GM23338 (cell line): ENCODE results near the gene AXIN2. TPM values are rescaled to one million over a fixed set of nuclear protein-coding genes. Genes with fewer than 3 reads are reported as not detected.

ENCODE experiments used
- ATAC-seq: fragments of 200-7000 bp; cut with Tn5 transposase; 3 replicates; pipeline ENCODE4 v1.9.1; 2020
- DNase-seq: peaks from one replicate; pipeline ENCODE4 v3.0.0-alpha.2; 2015; ENCODE audit warnings: low spot score
- H2AFZ ChIP-seq: fragments of 200-600 bp; sonication (generic); 2 replicates; pipeline ENCODE4 v1.8.0; 2016; ENCODE audit warnings: antibody characterized with exemption, mild to moderate bottlenecking, moderate library complexity
- H3F3A ChIP-seq: fragments of 200-600 bp; sonication (generic); replicated peaks from 2 replicates; pipeline ENCODE4 v1.8.0; 2017; ENCODE audit warnings: antibody characterized with exemption, mixed run types, low read depth
- H3K27ac ChIP-seq: fragments of 200-600 bp; sonication (generic); 2 replicates; pipeline ENCODE4 v1.6.1; 2016; ENCODE audit warnings: low read depth
- H3K27me3 ChIP-seq: fragments of 200-600 bp; sonication (generic); 2 replicates; pipeline ENCODE4 v1.8.0; 2016; ENCODE audit warnings: mild to moderate bottlenecking, mixed run types, moderate library complexity; ENCODE audit not compliant: insufficient read depth
- H3K36me3 ChIP-seq: fragments of 200-600 bp; sonication (generic); 2 replicates; pipeline ENCODE4 v1.8.0; 2016; ENCODE audit warnings: mild to moderate bottlenecking; ENCODE audit not compliant: insufficient read depth
- H3K4me1 ChIP-seq: fragments of 200-600 bp; sonication (generic); 2 replicates; pipeline ENCODE4 v1.8.0; 2016; ENCODE audit warnings: mild to moderate bottlenecking, moderate library complexity; ENCODE audit not compliant: insufficient read depth
- H3K4me2 ChIP-seq: fragments of 200-600 bp; sonication (generic); 2 replicates; pipeline ENCODE4 v1.7.1; 2017; ENCODE audit warnings: mixed run types
- H3K4me3 ChIP-seq: fragments of 200-600 bp; sonication (generic); 2 replicates; pipeline ENCODE4 v1.6.1; 2016; ENCODE audit warnings: mixed run types
- H3K79me2 ChIP-seq: fragments of 200-600 bp; sonication (generic); replicated peaks from 2 replicates; pipeline ENCODE4 v1.8.0; 2017; ENCODE audit warnings: mild to moderate bottlenecking; ENCODE audit not compliant: insufficient read depth
- H3K9me2 ChIP-seq: fragments of 200-600 bp; sonication (generic); 2 replicates; pipeline ENCODE4 v1.8.0; 2017; ENCODE audit not compliant: insufficient read depth
- H4K20me1 ChIP-seq: fragments of 200-600 bp; sonication (generic); replicated peaks from 2 replicates; pipeline ENCODE4 v1.8.0; 2017; ENCODE audit warnings: mild to moderate bottlenecking; ENCODE audit not compliant: insufficient read depth
- H3K27ac Mint-ChIP-seq: 2 replicates; pipeline ENCODE4 v1.8.0; 2020; ENCODE audit warnings: inconsistent platforms, mild to moderate bottlenecking, moderate library complexity, mixed read lengths
- H3K27me3 Mint-ChIP-seq: 3 replicates; pipeline ENCODE4 v1.8.0; 2022; ENCODE audit warnings: low read depth, mild to moderate bottlenecking, moderate library complexity, mixed read lengths, inconsistent platforms; ENCODE audit not compliant: insufficient read depth, poor library complexity
- H3K36me3 Mint-ChIP-seq: 3 replicates; pipeline ENCODE4 v1.8.0; 2021; ENCODE audit warnings: low read depth, mild to moderate bottlenecking, inconsistent platforms, moderate library complexity, mixed read lengths
- H3K4me1 Mint-ChIP-seq: 3 replicates; pipeline ENCODE4 v1.8.0; 2020; ENCODE audit warnings: mild to moderate bottlenecking, inconsistent platforms, mixed read lengths
- H3K4me3 Mint-ChIP-seq: 3 replicates; pipeline ENCODE4 v1.8.0; 2021; ENCODE audit warnings: moderate library complexity, mild to moderate bottlenecking, inconsistent platforms, mixed read lengths
- H3K9me3 Mint-ChIP-seq: 3 replicates; pipeline ENCODE4 v1.8.0; 2020; ENCODE audit warnings: moderate library complexity, mild to moderate bottlenecking, inconsistent platforms, mixed read lengths
- CREB1 ChIP-seq: fragments of 250-450 bp; sonication (Bioruptor Pico); IDR thresholded peaks from 2 replicates; pipeline ENCODE4 v1.5.0; 2020; ENCODE audit warnings: low read depth, mild to moderate bottlenecking, moderate library complexity
- CTCF ChIP-seq, 2 experiments: fragments of 200-600 bp in 1 of 2; sonication (generic) in 1 of 2; conservative IDR thresholded peaks; 2 replicates each; pipeline versions ENCODE4 v1.5.1 to v1.6.1; 2016 to 2017; ENCODE audit warnings: antibody characterized with exemption in 2 of 2, low read depth in 2 of 2, mild to moderate bottlenecking in 2 of 2, moderate library complexity in 1 of 2
- ETS1 ChIP-seq: IDR thresholded peaks from 2 replicates; pipeline ENCODE4 v1.6.1; 2016; ENCODE audit warnings: antibody characterized with exemption
- EZH2 ChIP-seq: fragments of 200-600 bp; sonication (generic); IDR thresholded peaks from one replicate; pipeline ENCODE4 v1.8.0; 2017; ENCODE audit warnings: antibody characterized with exemption, mild to moderate bottlenecking, low read depth; ENCODE audit not compliant: unreplicated experiment
- EZH2phosphoT487 ChIP-seq: fragments of 200-600 bp; sonication (generic); IDR thresholded peaks from one replicate; pipeline ENCODE4 v1.8.1; 2018; ENCODE audit warnings: antibody characterized with exemption; ENCODE audit not compliant: unreplicated experiment
- JUNB ChIP-seq: IDR thresholded peaks from one replicate; pipeline ENCODE4 v1.6.1; 2016; ENCODE audit warnings: antibody characterized with exemption; ENCODE audit not compliant: unreplicated experiment
- NANOG ChIP-seq: IDR thresholded peaks from 2 replicates; pipeline ENCODE4 v1.6.1; 2016; ENCODE audit warnings: antibody characterized with exemption, borderline replicate concordance
- POLR2AphosphoS5 ChIP-seq: IDR thresholded peaks from 2 replicates; pipeline ENCODE4 v1.6.1; 2016; ENCODE audit warnings: antibody characterized with exemption, low read depth
- REST ChIP-seq: IDR thresholded peaks from one replicate; pipeline ENCODE4 v1.6.1; 2018; ENCODE audit warnings: antibody characterized with exemption; ENCODE audit not compliant: unreplicated experiment
- STAT1 ChIP-seq: IDR thresholded peaks from one replicate; pipeline ENCODE4 v1.6.1; 2016; ENCODE audit warnings: antibody characterized with exemption; ENCODE audit not compliant: unreplicated experiment
- ZNF114 ChIP-seq: fragments of 250-450 bp; sonication (Bioruptor Pico); IDR thresholded peaks from 2 replicates; pipeline ENCODE4 v1.5.0; 2020; ENCODE audit warnings: mild to moderate bottlenecking, moderate library complexity
- ZNF331 ChIP-seq: fragments of 250-450 bp; sonication (Bioruptor Pico); IDR thresholded peaks from 2 replicates; pipeline ENCODE4 v1.5.0; 2020; ENCODE audit warnings: low read depth, mild to moderate bottlenecking, moderate library complexity
- ZNF462 ChIP-seq: fragments of 250-450 bp; sonication (Bioruptor Pico); IDR thresholded peaks from 2 replicates; pipeline ENCODE4 v1.5.0; 2020; ENCODE audit warnings: mild to moderate bottlenecking, moderate library complexity
- polyA plus RNA-seq: library from polyadenylated mRNA; unstranded; fragments of >200 nt; fragmentation: Nextera tagmentation; extraction: Ambion mirVana; gene quantifications from 2 replicates; pipeline ENCODE4 v1.2.1, GENCODE V29; 2016
- total RNA-seq: library from RNA; depleted of rRNA; stranded (reverse); fragments of >200 nt; shearing (Covaris generic); gene quantifications from 2 replicates; pipeline ENCODE4 v1.2.3, GENCODE V29; 2014

Gene AXIN2
- total and polyA plus RNA-seq, 2 experiments from 2014 or later: 8.0 to 32.7 TPM

- H3K4me3 ChIP-seq: no peak overlapping the region
These were observed 37.3 kb upstream of the AXIN2 start for GRCh38 chr17:65598746-65599145.

More at GRCh38 chr17:65598746-65599145, 37.3 kb upstream of the AXIN2 start:
- peaks cover 2% of the 10 kb centered on the region for H3K27me3 Mint-ChIP-seq
- Histone ChIP-seq H3K27ac (no peak overlapping the region), H3K27me3 (no peaks in the 10 kb centered on the region), H3K9me2 (no peaks in the 10 kb centered on the region), H2AFZ (no peak overlapping the region), H4K20me1 (no peaks in the 10 kb centered on the region), H3K4me1 (peaks cover 17% of the 10 kb centered on the region; the same call in 1 of the 2 replicates), H3K79me2 (no peaks in the 10 kb centered on the region), H3K36me3 (no peaks in the 10 kb centered on the region; the same call in 1 of the 2 replicates), H3F3A (no peaks in the 10 kb centered on the region), H3K4me2 (no peak overlapping the region)
- H3K4me3 Mint-ChIP-seq: no peak overlapping the region
- no peak for DNase-seq
- no peak overlapping the region for H3K27ac Mint-ChIP-seq
- H3K9me3 Mint-ChIP-seq: no peaks in the 10 kb centered on the region
- H3K36me3 Mint-ChIP-seq: no peaks in the 10 kb centered on the region
- ATAC-seq: no peak
- TF ChIP-seq NANOG (no peak), ETS1 (no peak), ZNF114 (CRISPR knock-in tag) (no peak), POLR2AphosphoS5 (no peak), EZH2 (no peak), CTCF (conservative IDR thresholded peaks at IDR 0.05; ENCODE audit: low read depth in 2 of 2) (no peak), REST (no peak), ZNF462 (CRISPR knock-in tag) (no peak), ZNF331 (CRISPR knock-in tag) (no peak), STAT1 (no peak), CREB1 (CRISPR knock-in tag) (no peak), EZH2phosphoT487 (no peak), JUNB (no peak)
- peaks cover 23% of the 10 kb centered on the region for H3K4me1 Mint-ChIP-seq
